Measurements from ENCODE around the gene NQO2.

GRCh38 chr6:2979819-2980464 is 19.8 kb upstream of the NQO2 start:
- TF ChIP-seq POLR2A (IDR thresholded peaks at IDR 0.05; ENCODE audit: borderline replicate concordance, extremely low read depth, insufficient read depth, insufficient read length) (no peak), CTCF (IDR thresholded peaks at IDR 0.05 in 2 of 3, conservative IDR thresholded peaks at IDR 0.05 in 1 of 3; ENCODE audit: borderline replicate concordance in 1 of 3, insufficient read depth in 1 of 3, low read depth in 2 of 3, low read length in 2 of 3) (no peak), SIN3A (IDR thresholded peaks at IDR 0.05; ENCODE audit: low read depth) (no peak), RAD21 (IDR thresholded peaks at IDR 0.05; ENCODE audit: low read depth) (no peak), POLR2AphosphoS5 (IDR thresholded peaks at IDR 0.05; ENCODE audit: low read depth, low read length) (no peak), ZBTB33 (IDR thresholded peaks at IDR 0.05; ENCODE audit: extremely low read depth, insufficient replicate concordance, low read length) (no peak), EZH2 (IDR thresholded peaks at IDR 0.05) (no peak), REST (IDR thresholded peaks at IDR 0.05; ENCODE audit: low read depth) (no peak), CEBPB (IDR thresholded peaks at IDR 0.05; ENCODE audit: low read depth) (no peak), YY1 (IDR thresholded peaks at IDR 0.05; ENCODE audit: extremely low read depth, insufficient replicate concordance, low read depth, low read length) (no peak), EZH2phosphoT487 (IDR thresholded peaks at IDR 0.05; ENCODE audit: borderline replicate concordance) (no peak), ELF1 (IDR thresholded peaks at IDR 0.05; ENCODE audit: borderline replicate concordance, low read depth) (no peak), TCF7L2 (IDR thresholded peaks at IDR 0.05; ENCODE audit: borderline replicate concordance, extremely low read depth, insufficient read depth, insufficient read length) (no peak)
